Daoy (cell line): Measurements from ENCODE around the gene KCNJ10. TPM values are rescaled to one million over a fixed set of nuclear protein-coding genes. Genes with fewer than 3 reads are reported as not detected.
"Not testable (repeated sequence)": the region's sequence is repeated elsewhere in the genome, so short reads cannot be mapped to it uniquely, and the experiment has no call there.

Experiments used
- DNase-seq: peaks from one replicate; pipeline ENCODE4 v3.0.0-alpha.2; 2015; ENCODE audit warnings: low read depth
- total RNA-seq: library from RNA; depleted of rRNA; stranded (reverse); fragments of >200 nt; shearing (Covaris generic); gene quantifications from 2 replicates; pipeline ENCODE4 v1.2.3, GENCODE V29; 2014

KCNJ10 gene
- total RNA-seq, 1 experiment from 2014 or later, result under 0.01 TPM

- DNase-seq, result no peak
Measured at GRCh38 chr1:160061369-160062229, 8.4 kb downstream of the KCNJ10 start.

GRCh38 chr1:160058087-160058486 is 11.9 kb downstream of the KCNJ10 start:
- no peak for DNase-seq

GRCh38 chr1:160056648-160057169 is 13.3 kb downstream of the KCNJ10 start:
- no peak for DNase-seq

- DNase-seq, result no peak
Measured at GRCh38 chr1:160053548-160054365, 16.2 kb downstream of the KCNJ10 start.

- no peak for DNase-seq
Measured at GRCh38 chr1:160052936-160053335, 17.0 kb downstream of the KCNJ10 start.

GRCh38 chr1:160050619-160051018 is 19.3 kb downstream of the KCNJ10 start:
- no peak for DNase-seq

GRCh38 chr1:160050182-160050581 is 19.8 kb downstream of the KCNJ10 start:
- DNase-seq, result not testable (repeated sequence)

- DNase-seq, result no peak
Measured at GRCh38 chr1:160049101-160049500, 20.9 kb downstream of the KCNJ10 start.

GRCh38 chr1:160048335-160048734 is 21.6 kb downstream of the KCNJ10 start:
- no peak for DNase-seq

GRCh38 chr1:160047111-160047991 is 22.6 kb downstream of the KCNJ10 start:
- DNase-seq, result no peak

- peak; percentile 43 for DNase-seq
Measured at GRCh38 chr1:160046494-160047110, 23.4 kb downstream of the KCNJ10 start.

- DNase-seq, result no peak
Measured at GRCh38 chr1:160045653-160046052, 24.3 kb downstream of the KCNJ10 start.

GRCh38 chr1:160043543-160043942 is 26.4 kb downstream of the KCNJ10 start:
- no peak for DNase-seq

GRCh38 chr1:160040476-160040875 is 29.5 kb downstream of the KCNJ10 start:
- DNase-seq, result no peak

- peak; percentile 27 for DNase-seq
Measured at GRCh38 chr1:160032165-160032820, 37.7 kb downstream of the KCNJ10 start.

GRCh38 chr1:160031365-160032164 is 38.4 kb downstream of the KCNJ10 start, which contains the start of gene PIGM:
Gene PIGM, minus strand, starts transcription at chr1:160031990. Its CDS starts 251 bp downstream, at chr1:160031739.
- DNase-seq, result peak; percentile 97

- DNase-seq, result no peak
Measured at GRCh38 chr1:160030657-160031364, 39.1 kb downstream of the KCNJ10 start.

- no peak for DNase-seq
Measured at GRCh38 chr1:160028426-160028825, 41.5 kb downstream of the KCNJ10 start.

- no peak for DNase-seq
Measured at GRCh38 chr1:160025314-160025713, 44.6 kb downstream of the KCNJ10 start.
